Gastrocnemius medialis (tissue), 4 donors: ENCODE data around the gene AHDC1.

Source experiments
- CTCF ChIP-seq, 5 experiments: fragments of 450-650 bp in 3 of 5; fragments of 200-600 bp in 2 of 5; sonication (generic) in 2 of 5; IDR thresholded peaks in 4 of 5; conservative IDR thresholded peaks in 1 of 5; 1 replicate in 4 of 5; 2 replicates in 1 of 5; pipeline ENCODE4 v1.5.1; 2016 to 2019; ENCODE audit warnings: antibody characterized with exemption in 5 of 5, mild to moderate bottlenecking in 3 of 5, moderate library complexity in 3 of 5
- POLR2A ChIP-seq, 2 donors: fragments of 450-650 bp; IDR thresholded peaks; one replicate each; pipeline ENCODE4 v1.6.1; 2017; ENCODE audit warnings: antibody characterized with exemption in 2 of 2, mild to moderate bottlenecking in 2 of 2, moderate library complexity in 2 of 2

GRCh38 chr1:27492796-27493195 lies 111.1 kb downstream of the AHDC1 start:
- TF ChIP-seq POLR2A (IDR thresholded peaks at IDR 0.05), result no peak
- no peak for TF ChIP-seq CTCF (IDR thresholded peaks at IDR 0.05 in 4 of 5, conservative IDR thresholded peaks at IDR 0.05 in 1 of 5)
